Hepatic stellate cell (primary cell): Measurements from ENCODE around the gene IL1RAPL2.
"Not testable (repeated sequence)": the region's sequence is repeated elsewhere in the genome, so short reads cannot be mapped to it uniquely, and the experiment has no call there.

ENCODE experiments used
- DNase-seq: peaks from one replicate; pipeline ENCODE4 v3.0.0; 2011; ENCODE audit warnings: low spot score

IL1RAPL2 gene

GRCh38 chrX:105701310-105702052 lies 1135.5 kb downstream of the IL1RAPL2 start:
- DNase-seq, result no peak

GRCh38 chrX:105703876-105704275 lies 1137.9 kb downstream of the IL1RAPL2 start:
- no peak for DNase-seq

GRCh38 chrX:105706041-105706440 lies 1140.0 kb downstream of the IL1RAPL2 start:
- no peak for DNase-seq

GRCh38 chrX:105711805-105712204 lies 1145.8 kb downstream of the IL1RAPL2 start:
- no peak for DNase-seq

- no peak for DNase-seq
Measured at GRCh38 chrX:105715746-105716145, 1149.7 kb downstream of the IL1RAPL2 start.

- no peak for DNase-seq
Measured at GRCh38 chrX:105723966-105724735, 1158.2 kb downstream of the IL1RAPL2 start.

GRCh38 chrX:105725228-105725627 lies 1159.2 kb downstream of the IL1RAPL2 start:
- DNase-seq, result no peak

- DNase-seq, result no peak
Measured at GRCh38 chrX:105738162-105738561, 1172.2 kb downstream of the IL1RAPL2 start.

- DNase-seq, result no peak
Measured at GRCh38 chrX:105744291-105744690, 1178.3 kb downstream of the IL1RAPL2 start.

GRCh38 chrX:105744946-105745345 lies 1178.9 kb downstream of the IL1RAPL2 start:
- no peak for DNase-seq

- no peak for DNase-seq
Measured at GRCh38 chrX:105745863-105746262, 1179.9 kb downstream of the IL1RAPL2 start.

- no peak for DNase-seq
Measured at GRCh38 chrX:105752338-105752956, 1186.4 kb downstream of the IL1RAPL2 start.

GRCh38 chrX:105753411-105753810 lies 1187.4 kb downstream of the IL1RAPL2 start:
- no peak for DNase-seq

GRCh38 chrX:105754286-105754964 lies 1188.4 kb downstream of the IL1RAPL2 start:
- no peak for DNase-seq

GRCh38 chrX:105755109-105755508 lies 1189.1 kb downstream of the IL1RAPL2 start:
- DNase-seq, result no peak

- no peak for DNase-seq
Measured at GRCh38 chrX:105758754-105759153, 1192.8 kb downstream of the IL1RAPL2 start.

- DNase-seq, result no peak
Measured at GRCh38 chrX:105759598-105759997, 1193.6 kb downstream of the IL1RAPL2 start.

GRCh38 chrX:105765691-105766090 lies 1199.7 kb downstream of the IL1RAPL2 start:
- no peak for DNase-seq

GRCh38 chrX:105773801-105774200 lies 1207.8 kb downstream of the IL1RAPL2 start:
- no peak for DNase-seq

- DNase-seq, result no peak
Measured at GRCh38 chrX:105775679-105776078, 1209.7 kb downstream of the IL1RAPL2 start.

GRCh38 chrX:105781804-105782203 lies 1215.8 kb downstream of the IL1RAPL2 start:
- no peak for DNase-seq

GRCh38 chrX:105796877-105797276 lies 1230.9 kb downstream of the IL1RAPL2 start:
- DNase-seq, result not testable (repeated sequence)
